Activated T-cell treated with anti-CD3 and anti-CD28 coated beads for 1 hour (primary cell): ENCODE data around the gene SBK3.
A peak's percentile ranks its signal among the peaks of the same experiment; 100 is the strongest.
"Not testable (repeated sequence)": the region's sequence is repeated elsewhere in the genome, so short reads cannot be mapped to it uniquely, and the experiment has no call there.

ENCODE experiments used
- DNase-seq: peaks from one replicate; pipeline ENCODE4 v3.0.0-alpha.2; 2020; ENCODE audit warnings: low read depth

The SBK3 gene

DNA sequence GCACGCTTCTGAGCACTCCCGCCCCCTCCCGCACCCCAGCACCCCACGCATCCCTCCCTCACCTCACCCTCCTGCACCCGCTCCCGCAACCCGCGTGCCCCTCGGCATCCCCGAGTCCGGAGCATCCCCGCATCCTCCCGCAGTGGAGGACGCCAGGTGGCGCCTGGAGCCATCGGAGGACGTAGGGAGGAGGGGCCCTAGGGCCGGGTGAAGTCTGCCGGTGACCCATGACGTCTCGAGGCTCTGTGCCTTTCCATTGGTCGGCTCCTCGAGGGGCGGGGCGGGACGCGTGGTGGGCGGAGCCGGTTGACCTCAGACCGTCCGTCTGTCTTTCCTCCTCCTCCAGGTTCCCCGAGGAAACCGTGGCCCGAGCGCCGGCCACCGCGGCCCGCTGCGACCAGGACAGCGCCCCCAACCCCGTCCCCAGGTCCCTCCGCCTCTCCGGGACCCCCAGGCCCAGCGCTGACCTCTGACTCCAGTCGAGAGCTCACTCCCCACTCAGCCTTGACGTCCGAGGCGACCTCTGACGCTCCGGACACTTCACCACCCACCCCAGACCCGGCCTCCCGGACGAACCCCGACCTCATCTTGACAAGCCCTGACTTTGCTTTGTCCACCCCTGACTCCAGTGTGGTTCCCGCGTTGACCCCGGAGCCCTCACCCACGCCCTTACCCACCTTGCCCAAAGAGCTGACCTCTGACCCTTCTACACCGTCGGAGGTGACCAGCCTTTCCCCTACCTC is 28.3 kb downstream of the SBK3 start:
- peak; percentile 87 for DNase-seq

GRCh38 chr19:55508120-55508519 is 37.2 kb downstream of the SBK3 start:
- DNase-seq = no peak

- DNase-seq = no peak
These were observed 40.4 kb downstream of the SBK3 start for GRCh38 chr19:55504981-55505380.

GRCh38 chr19:55504252-55504603 is 41.1 kb downstream of the SBK3 start:
- no peak for DNase-seq

DNA sequence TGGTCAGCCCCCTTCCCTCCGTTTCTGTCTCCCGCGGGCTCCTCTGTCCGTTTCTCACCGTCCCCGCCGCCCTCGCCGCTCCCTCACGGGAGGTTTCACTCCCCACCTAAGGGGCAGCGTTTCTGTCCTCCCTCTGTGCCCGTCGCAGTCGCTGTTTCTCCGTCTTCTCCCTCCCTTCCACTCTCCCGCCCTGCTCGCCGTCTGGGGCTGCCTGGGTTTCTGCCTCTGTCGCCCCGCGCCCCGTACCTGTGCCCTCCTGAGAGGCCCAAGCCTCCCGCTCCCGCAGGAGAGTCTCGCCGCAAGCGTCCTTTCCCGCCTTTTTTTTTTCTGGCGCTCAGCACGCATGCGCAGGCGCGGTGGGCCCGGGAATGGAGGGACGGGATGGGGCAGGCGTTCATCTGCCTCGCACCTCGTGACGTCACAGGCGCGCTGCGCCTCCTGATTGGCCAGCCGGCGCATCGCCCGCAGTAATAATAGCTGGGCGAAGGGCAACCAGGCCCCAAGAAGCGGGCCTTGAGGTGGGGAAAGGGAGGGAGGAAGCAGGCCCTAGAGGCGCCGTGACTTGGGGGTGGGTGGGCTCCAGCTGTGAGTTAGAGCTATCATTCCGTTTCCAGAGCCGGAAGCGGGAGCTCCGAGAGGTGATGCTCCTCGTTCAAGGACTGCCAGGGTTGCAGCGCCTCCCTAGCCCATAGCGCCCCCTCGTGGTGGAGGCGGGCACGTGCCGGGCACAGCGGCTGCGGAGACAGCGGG is 41.7 kb downstream of the SBK3 start:
- peak; percentile 97 for DNase-seq

DNA sequence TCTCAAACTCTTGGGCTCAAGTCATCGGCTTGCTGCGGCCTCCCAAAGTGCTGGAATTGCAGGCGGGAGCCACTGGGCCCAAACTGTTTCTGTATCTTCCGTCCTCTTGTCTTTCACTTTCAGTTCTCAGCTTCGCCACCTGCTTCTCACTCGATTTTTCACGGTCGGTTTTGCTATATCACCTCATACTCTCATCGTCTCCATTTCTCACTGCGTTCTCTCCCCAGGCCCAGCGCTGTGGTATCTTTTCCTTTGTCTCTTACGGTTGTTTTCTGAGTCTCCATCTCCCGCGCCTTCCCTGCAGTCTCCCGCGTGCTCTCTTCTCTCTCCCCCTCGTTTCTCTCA is 42.2 kb downstream of the SBK3 start:
- DNase-seq = no peak

- no peak for DNase-seq
These were observed 43.0 kb downstream of the SBK3 start for GRCh38 chr19:55502197-55502952.

GRCh38 chr19:55500368-55500952 is 44.9 kb downstream of the SBK3 start:
- DNase-seq = no peak

GRCh38 chr19:55498246-55498840 is 47.0 kb downstream of the SBK3 start:
- no peak for DNase-seq

GRCh38 chr19:55497763-55498162 is 47.6 kb downstream of the SBK3 start:
- DNase-seq = no peak

GRCh38 chr19:55496820-55497219 is 48.5 kb downstream of the SBK3 start:
- not testable (repeated sequence) for DNase-seq

DNA sequence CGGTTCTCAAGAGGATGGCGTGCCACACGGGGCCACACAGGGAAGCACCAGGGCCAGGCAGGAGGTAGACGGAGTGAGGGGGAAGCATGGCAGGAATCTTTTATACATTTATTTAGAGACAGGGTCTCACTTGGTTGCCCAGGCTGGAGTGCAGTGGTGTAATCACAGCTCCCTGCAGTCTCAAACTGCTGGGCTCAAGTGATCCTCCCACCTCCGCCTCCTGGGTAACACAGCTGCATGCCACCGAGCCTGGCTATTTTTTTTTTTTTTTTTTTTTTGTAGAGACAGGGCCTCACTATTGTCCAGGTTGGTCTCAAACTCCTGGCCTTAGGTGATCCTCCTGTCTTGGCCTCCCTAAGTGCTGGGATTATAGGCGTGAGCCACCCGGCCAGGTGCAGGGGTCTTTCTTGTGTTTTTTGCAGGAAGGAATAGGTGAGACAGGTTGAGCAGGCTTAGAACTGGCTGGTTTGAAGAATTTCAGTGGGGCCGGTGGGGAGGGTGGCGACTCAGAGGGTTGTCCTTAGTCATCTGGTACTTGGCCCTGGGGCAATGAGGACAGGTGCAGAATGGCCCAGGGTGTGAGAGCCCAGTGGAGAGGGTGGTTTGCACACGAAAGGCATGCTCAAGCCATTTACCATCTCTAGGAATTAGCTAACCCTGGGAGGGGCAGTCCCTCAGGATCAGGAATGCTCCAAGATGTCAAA is 49.5 kb downstream of the SBK3 start:
- no peak for DNase-seq

DNA sequence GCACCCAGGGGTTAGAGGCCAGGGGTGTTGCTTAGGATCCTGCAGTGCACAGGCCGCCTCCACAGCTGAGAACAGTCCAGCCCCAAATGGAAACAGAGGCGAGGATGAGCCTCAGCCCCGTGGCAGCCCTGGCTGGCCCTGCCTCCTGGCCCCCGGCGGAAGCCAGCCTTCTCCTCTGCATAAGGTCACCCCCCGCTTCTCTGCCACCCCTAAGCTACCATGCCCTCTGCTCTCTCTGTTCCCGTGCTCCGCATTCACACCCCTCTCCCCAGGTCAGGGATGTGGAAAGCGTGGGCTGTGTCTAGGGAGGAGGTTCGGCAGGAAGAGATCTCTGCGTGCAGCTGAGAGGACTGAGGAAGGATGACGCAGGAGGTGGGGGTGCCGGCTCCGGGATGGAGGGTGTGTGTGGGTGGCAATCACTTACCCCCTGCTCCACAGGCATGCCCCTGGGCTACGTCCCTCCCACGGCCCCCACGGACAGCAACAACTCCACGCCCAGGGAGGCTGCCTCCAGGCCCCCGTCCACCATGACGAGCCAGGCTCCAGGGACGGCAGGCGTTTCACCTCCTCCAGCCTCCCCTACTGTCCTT is 51.1 kb downstream of the SBK3 start:
- DNase-seq = no peak

DNA sequence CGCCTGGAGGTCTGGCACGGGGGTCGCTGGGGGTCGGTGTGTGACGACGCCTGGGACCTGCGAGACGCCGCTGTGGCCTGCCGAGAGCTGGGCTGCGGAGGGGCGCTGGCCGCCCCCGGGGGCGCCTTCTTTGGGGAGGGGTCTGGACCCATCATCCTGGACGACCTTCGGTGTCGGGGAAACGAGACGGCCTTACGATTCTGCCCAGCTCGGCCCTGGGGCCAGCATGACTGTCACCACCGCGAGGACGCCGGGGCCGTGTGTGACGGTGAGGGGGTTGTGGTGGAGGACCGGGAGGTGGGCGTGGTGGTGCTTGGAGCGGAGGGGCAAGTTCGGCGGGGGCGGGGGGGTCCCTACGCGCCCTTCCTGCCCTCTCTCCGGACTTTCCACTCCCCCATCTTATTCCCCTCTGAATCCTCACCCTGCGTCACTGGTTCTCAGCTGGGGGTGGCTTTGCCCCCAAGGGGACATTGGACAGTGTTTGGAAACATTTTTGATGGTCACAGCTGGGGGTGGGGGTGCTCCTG is 51.6 kb downstream of the SBK3 start:
- DNase-seq = no peak

GRCh38 chr19:55493052-55493644 is 52.2 kb downstream of the SBK3 start:
- no peak for DNase-seq

- DNase-seq = no peak
These were observed 52.9 kb downstream of the SBK3 start for GRCh38 chr19:55492362-55492944.

DNA sequence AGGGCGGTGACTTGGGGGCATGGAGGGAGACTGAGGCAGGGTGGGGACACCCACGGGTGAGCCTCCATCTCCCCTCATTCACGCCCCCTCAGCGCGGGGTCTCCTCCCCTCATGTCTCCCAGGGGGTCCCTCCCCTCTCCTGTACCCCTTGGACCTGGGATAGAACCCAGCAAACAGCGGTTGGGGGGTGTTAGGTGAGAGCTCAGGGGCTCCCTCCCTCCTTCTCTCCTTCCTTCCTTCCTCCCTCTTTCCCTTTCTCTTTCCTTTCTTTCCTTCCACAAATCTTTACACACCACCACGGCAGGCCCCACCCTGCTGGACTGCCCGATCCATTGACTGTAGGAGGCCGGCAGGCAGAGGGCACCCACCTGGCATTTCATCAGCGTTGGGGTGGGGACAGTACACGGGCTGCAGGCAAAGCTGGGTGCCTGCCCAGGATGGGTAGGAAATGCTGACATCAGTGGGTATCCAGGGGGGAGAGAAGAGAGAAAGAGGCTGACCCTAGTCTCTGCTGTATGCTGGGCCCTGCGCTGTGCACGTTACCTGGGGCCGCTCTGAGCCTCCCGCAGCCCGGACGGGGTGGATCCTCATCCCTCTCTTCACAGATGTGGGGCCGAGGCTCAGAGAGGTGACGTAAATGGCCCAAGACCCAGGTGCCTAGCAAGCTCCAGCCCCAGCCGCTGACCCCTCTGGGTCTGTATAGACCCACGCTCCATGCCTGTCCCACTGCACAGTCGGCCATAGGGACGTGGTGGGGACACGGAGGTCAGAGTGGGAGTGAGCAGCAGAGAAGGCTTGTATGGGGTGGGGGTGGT is 53.6 kb downstream of the SBK3 start:
- DNase-seq = no peak
